GM12872 (cell line): ENCODE measurements around the gene TATDN2.

ENCODE experiments used
- CTCF ChIP-seq: IDR thresholded peaks from 3 replicates; pipeline ENCODE4 v1.5.1; 2011; ENCODE audit warnings: low read depth, mild to moderate bottlenecking, low read length, moderate library complexity; ENCODE audit not compliant: insufficient read depth

TATDN2 gene

DNA sequence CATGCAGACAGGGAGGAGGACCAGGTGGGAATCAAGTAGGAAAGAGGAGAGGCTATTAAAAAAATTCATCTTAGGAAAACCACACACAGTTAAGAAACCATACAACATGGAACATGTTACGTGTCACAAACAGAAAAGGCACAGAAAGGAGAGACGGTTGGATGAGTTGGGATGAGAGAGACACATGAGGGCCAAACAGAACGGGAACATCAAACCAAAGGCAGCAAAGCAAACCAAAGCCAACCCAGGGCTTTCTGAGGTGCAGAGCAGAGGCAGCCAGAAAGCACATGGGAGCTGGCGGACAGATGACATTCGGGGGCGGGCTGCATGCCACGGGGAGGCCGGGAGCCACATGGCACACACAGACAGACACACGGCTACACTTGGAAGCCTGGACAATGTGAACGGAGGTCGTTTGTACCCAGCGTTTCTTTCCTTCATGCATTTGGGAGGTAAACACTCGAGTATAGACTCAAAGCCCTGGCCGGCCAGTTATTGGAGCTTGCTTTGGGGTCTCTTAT lies 81.3 kb downstream of the TATDN2 start:
- no peak for TF ChIP-seq CTCF

DNA sequence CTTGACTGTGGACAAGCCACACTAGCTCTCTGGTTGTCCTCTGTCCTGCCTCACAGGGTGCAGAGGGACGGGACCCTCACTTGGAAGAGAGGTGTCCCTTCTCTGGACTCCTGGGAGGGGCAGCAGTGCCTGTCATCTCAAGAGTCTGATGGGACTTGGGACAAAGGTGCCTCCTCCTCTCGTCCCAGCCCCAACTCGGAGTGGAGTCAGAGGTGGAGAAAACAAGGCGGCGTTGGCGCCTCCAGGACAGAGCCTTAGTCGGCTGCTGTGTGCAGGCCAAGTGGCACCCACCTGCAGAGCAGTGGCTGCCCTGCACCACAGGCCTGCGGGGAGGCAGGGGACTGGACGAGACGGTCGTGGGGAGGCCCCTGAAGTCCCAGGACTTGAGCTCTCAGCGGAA lies 82.1 kb downstream of the TATDN2 start:
- TF ChIP-seq CTCF = no peak
